ENCODE data around the gene CCDC136.

The CCDC136 gene

DNA sequence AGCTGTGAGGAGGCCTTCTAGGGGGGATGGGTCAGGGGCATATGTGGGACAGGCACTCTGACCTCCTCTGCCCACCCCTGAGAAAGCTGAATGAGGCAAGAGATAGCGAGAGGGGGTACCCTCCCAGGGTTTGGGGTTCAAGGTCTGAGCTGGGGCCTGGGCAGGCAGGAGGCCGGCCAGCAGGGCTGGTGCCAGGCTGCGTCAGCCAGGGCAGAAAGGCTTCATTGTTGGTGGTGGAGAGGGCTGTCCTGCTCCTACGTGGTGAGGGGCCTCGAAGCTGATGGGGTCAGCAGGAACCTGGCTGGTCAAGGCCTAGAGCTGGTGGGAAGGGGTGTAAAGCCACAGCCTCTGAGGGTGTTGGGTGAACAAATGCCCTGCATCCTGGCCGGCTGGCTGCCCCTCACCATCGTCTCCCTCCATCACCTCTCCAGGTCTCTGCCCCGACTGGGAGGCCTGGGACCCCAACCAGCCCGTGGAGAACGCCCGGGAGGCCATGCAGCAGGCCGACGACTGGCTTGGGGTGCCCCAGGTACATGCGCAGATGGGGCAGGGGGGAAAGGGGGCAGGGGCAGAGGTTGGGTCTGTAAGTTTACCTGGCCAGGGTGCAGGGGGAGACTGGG is 45.1 kb downstream of the CCDC136 start:
- TF ChIP-seq, protein P1, sequence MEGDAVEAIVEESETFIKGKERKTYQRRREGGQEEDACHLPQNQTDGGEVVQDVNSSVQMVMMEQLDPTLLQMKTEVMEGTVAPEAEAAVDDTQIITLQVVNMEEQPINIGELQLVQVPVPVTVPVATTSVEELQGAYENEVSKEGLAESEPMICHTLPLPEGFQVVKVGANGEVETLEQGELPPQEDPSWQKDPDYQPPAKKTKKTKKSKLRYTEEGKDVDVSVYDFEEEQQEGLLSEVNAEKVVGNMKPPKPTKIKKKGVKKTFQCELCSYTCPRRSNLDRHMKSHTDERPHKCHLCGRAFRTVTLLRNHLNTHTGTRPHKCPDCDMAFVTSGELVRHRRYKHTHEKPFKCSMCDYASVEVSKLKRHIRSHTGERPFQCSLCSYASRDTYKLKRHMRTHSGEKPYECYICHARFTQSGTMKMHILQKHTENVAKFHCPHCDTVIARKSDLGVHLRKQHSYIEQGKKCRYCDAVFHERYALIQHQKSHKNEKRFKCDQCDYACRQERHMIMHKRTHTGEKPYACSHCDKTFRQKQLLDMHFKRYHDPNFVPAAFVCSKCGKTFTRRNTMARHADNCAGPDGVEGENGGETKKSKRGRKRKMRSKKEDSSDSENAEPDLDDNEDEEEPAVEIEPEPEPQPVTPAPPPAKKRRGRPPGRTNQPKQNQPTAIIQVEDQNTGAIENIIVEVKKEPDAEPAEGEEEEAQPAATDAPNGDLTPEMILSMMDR (IDR thresholded peaks at IDR 0.05; ENCODE audit: borderline replicate concordance, insufficient read depth, low read depth, low read length) = no peak
- H3K4me3 ChIP-seq (ENCODE audit: low read depth, low read length) = no peak overlapping the region

DNA sequence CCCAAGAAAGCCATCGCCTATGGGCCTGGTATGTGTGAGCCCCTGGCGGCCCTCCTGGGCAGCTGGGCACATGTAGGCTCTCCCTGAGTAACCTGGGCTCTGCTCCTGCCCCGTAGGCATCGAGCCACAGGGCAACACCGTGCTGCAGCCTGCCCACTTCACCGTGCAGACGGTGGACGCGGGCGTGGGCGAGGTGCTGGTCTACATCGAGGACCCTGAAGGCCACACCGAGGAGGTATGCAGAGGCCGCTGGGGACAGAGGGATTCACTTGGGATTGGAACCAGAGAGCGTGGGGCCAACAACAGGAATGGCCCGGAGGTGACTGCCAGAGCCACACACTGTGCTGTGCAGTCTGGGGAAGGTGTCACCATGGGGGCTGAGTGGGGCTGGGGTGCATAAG is 45.8 kb downstream of the CCDC136 start:
- no peak overlapping the region for H3K4me3 ChIP-seq (ENCODE audit: low read depth, low read length)
- TF ChIP-seq, protein P1 (IDR thresholded peaks at IDR 0.05; ENCODE audit: borderline replicate concordance, insufficient read depth, low read depth, low read length) = no peak

DNA sequence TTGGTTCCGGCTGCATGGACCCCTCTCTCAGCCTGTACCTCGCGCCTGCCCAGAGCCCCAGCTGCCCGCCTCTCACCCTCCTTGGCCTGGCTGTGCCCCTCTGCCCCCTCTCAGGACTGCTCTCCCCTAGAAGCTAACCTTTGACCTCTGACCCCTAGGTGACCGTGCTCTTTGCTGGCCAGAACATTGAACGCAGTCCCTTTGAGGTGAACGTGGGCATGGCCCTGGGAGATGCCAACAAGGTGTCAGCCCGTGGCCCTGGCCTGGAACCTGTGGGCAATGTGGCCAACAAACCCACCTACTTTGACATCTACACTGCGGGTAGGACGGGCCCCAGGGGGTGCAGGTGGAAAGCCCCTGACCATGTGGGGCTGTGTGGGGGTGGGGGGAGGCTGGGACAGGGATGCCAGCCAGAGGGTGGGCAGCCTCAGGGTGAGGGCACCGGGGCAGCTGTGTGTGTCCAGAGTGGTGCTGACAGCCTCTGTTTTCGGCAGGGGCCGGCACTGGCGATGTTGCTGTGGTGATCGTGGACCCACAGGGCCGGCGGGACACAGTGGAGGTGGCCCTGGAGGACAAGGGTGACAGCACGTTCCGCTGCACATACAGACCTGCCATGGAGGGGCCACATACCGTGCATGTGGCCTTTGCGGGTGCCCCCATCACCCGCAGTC is 46.5 kb downstream of the CCDC136 start:
- no peak overlapping the region for H3K4me3 ChIP-seq (ENCODE audit: low read depth, low read length)
- TF ChIP-seq, protein P1 (IDR thresholded peaks at IDR 0.05; ENCODE audit: borderline replicate concordance, insufficient read depth, low read depth, low read length) = no peak

DNA sequence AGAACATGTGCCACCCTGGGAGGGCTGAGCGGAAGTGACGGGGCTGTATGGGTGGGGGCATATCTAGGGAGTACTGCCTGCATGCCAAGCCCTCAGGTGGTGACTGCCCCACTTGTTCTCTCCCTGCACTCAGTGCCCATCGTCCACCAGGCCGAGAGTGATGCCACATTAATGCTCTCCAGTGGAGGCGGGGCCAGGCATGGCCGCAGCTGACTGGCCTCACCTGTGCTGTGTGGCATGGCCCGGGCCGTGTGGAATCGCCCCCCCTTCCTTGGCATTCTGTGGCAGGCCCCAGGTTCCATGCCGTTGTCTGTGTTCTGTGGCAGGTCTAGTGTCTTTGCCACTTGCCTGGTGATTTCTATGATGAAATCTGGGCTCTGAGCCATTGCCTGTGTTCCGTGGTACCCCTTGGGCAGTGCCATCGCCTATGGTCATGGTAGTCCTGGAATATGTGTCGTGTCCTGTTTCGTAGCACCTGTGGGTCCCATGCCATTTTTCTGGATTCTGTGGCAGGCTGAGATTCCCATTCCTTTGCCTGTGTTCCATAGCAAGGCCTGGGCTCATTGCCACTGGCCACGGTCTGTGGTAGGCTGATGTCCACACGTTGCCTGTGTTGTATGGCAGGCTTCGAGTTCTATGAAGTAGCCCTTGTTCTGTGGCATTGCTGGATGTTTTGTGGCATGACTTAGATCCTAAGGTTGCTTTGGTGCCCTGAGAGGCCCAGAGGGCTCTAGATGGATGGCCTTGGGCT is 47.4 kb downstream of the CCDC136 start:
- H3K4me3 ChIP-seq (ENCODE audit: low read depth, low read length) = no peak overlapping the region
- TF ChIP-seq, protein P1 (IDR thresholded peaks at IDR 0.05; ENCODE audit: borderline replicate concordance, insufficient read depth, low read depth, low read length) = no peak

DNA sequence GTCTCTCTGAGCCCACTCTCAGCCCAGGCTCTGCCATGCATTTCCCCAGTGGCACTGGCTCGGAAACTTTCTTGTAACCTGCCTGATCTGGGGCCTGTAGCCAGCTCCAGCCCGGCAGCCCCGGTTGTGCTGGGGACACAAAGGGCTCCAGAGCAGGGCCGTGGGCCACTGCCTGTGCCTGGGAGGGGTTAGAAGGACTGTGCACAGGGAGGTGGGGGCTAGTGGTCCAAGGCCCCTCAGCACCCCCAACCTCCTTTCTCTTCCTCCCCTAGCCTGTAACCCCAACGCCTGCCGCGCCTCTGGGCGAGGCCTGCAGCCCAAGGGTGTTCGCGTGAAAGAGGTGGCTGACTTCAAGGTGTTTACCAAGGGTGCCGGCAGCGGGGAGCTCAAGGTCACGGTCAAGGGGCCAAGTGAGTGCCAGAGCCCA is 48.0 kb downstream of the CCDC136 start:
- TF ChIP-seq, protein P1 (IDR thresholded peaks at IDR 0.05; ENCODE audit: borderline replicate concordance, insufficient read depth, low read depth, low read length) = no peak
- H3K4me3 ChIP-seq (ENCODE audit: low read depth, low read length) = no peak overlapping the region

DNA sequence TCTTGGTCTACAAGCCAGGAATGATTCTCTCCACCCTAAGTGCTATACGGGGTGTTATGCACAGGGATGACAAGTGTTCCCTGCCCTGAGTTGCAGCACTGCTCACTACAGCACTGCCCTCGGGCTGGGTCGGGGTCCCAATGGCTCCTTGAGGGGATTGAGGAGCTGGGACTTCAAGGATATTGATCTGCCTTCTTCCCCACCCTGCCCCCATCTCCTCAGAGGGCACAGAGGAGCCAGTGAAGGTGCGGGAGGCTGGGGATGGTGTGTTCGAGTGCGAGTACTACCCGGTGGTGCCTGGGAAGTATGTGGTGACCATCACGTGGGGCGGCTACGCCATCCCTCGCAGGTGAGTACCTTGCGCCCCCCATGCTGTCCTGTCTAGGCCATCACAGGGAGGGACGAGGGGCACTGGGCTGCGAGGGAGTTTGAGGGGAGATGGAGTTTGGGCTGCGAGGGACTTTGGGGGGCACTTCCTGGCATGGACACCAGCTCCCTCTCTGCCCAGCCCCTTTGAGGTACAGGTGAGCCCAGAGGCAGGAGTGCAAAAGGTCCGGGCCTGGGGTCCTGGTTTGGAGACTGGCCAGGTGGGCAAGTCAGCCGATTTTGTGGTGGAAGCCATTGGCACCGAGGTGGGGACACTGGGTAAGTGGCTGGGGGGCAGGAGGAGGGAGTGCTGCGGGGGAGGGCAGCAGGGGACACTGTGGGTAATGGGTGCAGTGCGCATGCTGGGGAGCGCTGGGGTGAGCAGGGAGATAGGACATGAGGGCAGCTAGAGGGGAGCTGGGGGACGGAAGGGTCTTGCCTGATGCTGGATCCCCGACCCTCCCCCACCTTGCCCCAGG is 48.8 kb downstream of the CCDC136 start:
- H3K4me3 ChIP-seq (ENCODE audit: low read depth, low read length) = no peak overlapping the region
- TF ChIP-seq, protein P1 (IDR thresholded peaks at IDR 0.05; ENCODE audit: borderline replicate concordance, insufficient read depth, low read depth, low read length) = no peak
